Skeletal muscle cell (primary cell): Measurements from ENCODE around the gene ACSM6.
"Not testable (repeated sequence)": the region's sequence is repeated elsewhere in the genome, so short reads cannot be mapped to it uniquely, and the experiment has no call there.

Experiments used
- DNase-seq: peaks from one replicate; pipeline ENCODE4 v3.0.0-alpha.2; 2010; ENCODE audit warnings: low read depth
- H3K4me3 ChIP-seq: 2 replicates; pipeline ENCODE4 v1.5.1; 2011; ENCODE audit warnings: low read depth, mild to moderate bottlenecking, control low read depth, low read length, moderate library complexity

The ACSM6 gene, protein sequence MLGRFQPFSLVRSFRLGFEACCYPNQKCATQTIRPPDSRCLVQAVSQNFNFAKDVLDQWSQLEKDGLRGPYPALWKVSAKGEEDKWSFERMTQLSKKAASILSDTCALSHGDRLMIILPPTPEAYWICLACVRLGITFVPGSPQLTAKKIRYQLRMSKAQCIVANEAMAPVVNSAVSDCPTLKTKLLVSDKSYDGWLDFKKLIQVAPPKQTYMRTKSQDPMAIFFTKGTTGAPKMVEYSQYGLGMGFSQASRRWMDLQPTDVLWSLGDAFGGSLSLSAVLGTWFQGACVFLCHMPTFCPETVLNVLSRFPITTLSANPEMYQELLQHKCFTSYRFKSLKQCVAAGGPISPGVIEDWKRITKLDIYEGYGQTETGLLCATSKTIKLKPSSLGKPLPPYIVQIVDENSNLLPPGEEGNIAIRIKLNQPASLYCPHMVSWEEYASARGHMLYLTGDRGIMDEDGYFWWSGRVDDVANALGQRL

DNA sequence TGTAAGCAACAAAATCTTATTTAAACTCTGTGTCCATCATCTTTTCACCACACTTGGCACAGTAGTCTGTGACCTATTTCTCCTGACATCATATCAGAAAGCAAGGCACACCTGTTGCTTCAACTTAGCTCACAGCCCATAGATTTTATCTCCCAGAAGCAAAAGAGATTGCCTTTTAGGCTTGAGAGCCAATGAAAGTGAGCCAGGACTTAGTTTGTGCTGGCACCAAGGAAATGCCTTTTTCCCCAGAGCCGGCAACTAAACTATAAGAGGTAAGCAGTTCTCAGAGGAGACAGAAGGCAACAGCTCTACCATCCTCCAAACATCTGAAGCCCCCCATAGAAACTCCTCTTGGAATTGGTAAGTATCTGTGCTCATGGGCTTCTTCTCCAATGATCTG is at the start of gene ACSM6:
TSS of gene ACSM6 (plus strand) at position 295 of the 400 bp plus-strand sequence. CDS start 248 bp downstream, outside the sequence.
- DNase-seq: no peak
- no peak within 1 kb of the TSS for H3K4me3 ChIP-seq

- no peak for DNase-seq
- no peak overlapping the region for H3K4me3 ChIP-seq
Measured at GRCh38 chr10:95168694-95169093, 25.3 kb upstream of the ACSM6 start.

GRCh38 chr10:95169522-95169921 is 24.5 kb upstream of the ACSM6 start:
- no peak for DNase-seq
- H3K4me3 ChIP-seq: no peak overlapping the region

GRCh38 chr10:95170790-95171189 is 23.2 kb upstream of the ACSM6 start:
- DNase-seq: no peak
- H3K4me3 ChIP-seq: no peak overlapping the region

DNA sequence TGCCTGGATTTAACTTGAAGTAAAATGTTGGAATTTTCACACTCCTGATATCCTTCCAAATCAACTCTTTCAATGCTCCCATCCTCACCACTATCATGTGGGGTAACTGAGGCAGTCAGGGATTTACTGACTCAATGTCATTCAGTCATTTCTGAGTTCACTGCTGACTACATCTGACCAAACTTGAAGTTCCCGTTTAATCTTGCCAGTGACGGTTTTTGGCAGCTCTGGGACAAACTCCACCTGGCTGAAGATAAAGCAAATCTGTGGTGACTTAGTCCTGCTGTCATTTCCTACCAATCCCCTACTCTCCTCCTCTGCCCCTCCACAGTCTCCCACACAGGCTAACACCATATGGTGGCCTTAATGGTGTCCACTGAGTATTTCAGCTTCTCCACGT is 22.7 kb upstream of the ACSM6 start:
- DNase-seq: no peak
- H3K4me3 ChIP-seq: no peak overlapping the region

- DNase-seq: no peak
- H3K4me3 ChIP-seq: no peak overlapping the region
Measured at GRCh38 chr10:95172851-95173250, 21.2 kb upstream of the ACSM6 start.

- no peak for DNase-seq
- H3K4me3 ChIP-seq: no peak overlapping the region
Measured at GRCh38 chr10:95176101-95176500, 17.9 kb upstream of the ACSM6 start.

DNA sequence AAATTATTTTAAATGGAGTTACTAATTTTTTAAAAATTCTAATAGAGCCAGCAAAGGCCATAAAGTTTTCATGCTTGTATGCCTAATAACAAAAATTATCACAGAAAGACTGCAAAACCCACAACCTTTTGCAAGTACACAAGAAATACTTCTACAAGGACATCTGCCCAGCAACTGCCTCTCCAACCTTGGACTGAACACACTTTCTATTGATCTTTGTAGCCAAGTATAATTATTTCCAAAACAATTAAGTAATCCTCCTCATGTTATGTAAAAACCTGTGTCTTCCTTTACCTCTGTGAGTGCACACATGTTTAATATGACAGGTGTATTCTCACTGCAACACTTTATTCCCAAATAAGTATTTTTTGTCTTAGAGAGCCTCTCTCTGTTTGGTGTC is 16.6 kb upstream of the ACSM6 start:
- no peak for DNase-seq

GRCh38 chr10:95178266-95178665 is 15.8 kb upstream of the ACSM6 start:
- H3K4me3 ChIP-seq: no peak overlapping the region
- DNase-seq: no peak

More for the DNA sequence above, 16.6 kb upstream of the ACSM6 start:
- H3K4me3 ChIP-seq: no peak overlapping the region

GRCh38 chr10:95178797-95179196 is 15.2 kb upstream of the ACSM6 start:
- no peak overlapping the region for H3K4me3 ChIP-seq
- no peak for DNase-seq

GRCh38 chr10:95181726-95182125 is 12.3 kb upstream of the ACSM6 start:
- DNase-seq: no peak
- no peak overlapping the region for H3K4me3 ChIP-seq

GRCh38 chr10:95183271-95184230 is 10.5 kb upstream of the ACSM6 start:
- peak; percentile 9 for DNase-seq
- peak overlapping the region; percentile 54 for H3K4me3 ChIP-seq

DNA sequence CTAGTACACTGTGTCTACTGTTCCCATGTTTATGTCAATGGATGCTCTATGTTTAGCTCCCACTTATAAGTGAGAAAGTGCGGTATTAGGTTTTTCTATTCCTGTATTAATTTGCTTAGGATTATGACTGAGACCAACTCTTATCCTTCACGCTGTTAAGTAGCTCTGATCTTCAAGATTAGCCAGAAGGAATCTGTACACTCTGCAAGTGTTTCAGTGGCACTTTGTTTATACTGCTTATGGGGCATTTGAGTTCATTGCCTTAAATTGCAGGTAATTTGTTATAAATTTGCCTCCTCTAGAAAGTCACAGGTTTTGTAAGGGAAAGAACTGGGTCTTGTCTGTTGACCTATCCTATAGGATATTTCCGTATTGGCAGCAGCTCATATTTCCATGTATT is 6.4 kb upstream of the ACSM6 start:
- H3K4me3 ChIP-seq: no peak overlapping the region
- no peak for DNase-seq

DNA sequence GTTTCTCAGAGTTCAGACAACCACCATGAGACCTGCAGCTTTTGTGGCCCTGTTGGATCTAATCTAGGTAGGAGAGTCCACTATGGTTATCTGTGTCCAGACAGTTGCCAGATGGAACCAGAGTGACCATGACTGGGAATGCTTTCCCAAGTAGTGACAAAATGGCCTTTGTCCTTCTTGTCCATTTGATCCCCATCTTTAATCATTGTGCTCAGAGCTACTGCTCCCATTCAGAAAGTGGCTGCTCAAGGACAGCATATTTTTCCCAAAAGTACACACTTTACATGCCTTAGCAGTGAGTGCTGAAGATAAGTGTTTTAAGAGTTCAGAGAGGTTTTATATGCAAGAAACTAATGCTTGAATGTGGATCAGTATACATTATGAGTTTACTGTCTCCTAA is 5.4 kb upstream of the ACSM6 start:
- DNase-seq: no peak
- no peak overlapping the region for H3K4me3 ChIP-seq

- H3K4me3 ChIP-seq: no peak overlapping the region
- no peak for DNase-seq
Measured at GRCh38 chr10:95196046-95196445, 2.0 kb downstream of the ACSM6 start.

DNA sequence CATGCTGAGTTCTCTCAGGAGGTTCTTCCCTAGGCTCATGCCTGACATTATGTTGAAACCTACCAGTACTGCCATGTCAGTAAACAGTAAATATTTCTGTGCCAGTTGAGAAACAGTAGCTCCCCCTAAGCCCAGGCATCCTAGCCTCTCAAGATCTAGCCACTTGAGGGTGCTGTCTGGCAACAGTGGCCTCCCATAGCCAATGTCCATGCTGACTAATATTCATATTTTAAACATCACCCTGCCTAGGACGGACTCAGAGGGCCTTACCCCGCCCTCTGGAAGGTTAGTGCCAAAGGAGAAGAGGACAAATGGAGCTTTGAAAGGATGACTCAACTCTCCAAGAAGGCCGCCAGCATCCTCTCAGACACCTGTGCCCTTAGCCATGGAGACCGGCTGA is 7.7 kb downstream of the ACSM6 start:
- no peak for DNase-seq
- H3K4me3 ChIP-seq: no peak overlapping the region

- H3K4me3 ChIP-seq, DNase-seq: not testable (repeated sequence)
Measured at GRCh38 chr10:95202865-95203264, 8.8 kb downstream of the ACSM6 start.

GRCh38 chr10:95208702-95209391 is 14.8 kb downstream of the ACSM6 start:
- no peak for DNase-seq
- H3K4me3 ChIP-seq: no peak overlapping the region

GRCh38 chr10:95209509-95210127 is 15.6 kb downstream of the ACSM6 start:
- no peak for DNase-seq
- H3K4me3 ChIP-seq: no peak overlapping the region
